ENCODE measurements around the gene S100A12.

Gene S100A12

GRCh38 chr1:153368495-153368894 lies 6.9 kb downstream of the S100A12 start:
- no peaks in the 10 kb centered on the region for H3K9me3 ChIP-seq (ENCODE audit: severe bottlenecking)
- no peak for TF ChIP-seq CTCF (IDR thresholded peaks at IDR 0.05; ENCODE audit: poor library complexity, severe bottlenecking)
- no peak for DNase-seq (ENCODE audit: low spot score)
- H3K36me3 ChIP-seq (ENCODE audit: low read depth), result no peaks in the 10 kb centered on the region
- H3K4me3 ChIP-seq (ENCODE audit: severe bottlenecking), result no peak overlapping the region
- peaks cover 16% of the 10 kb centered on the region for H3K4me1 ChIP-seq (ENCODE audit: insufficient read depth, poor library complexity, severe bottlenecking)
- ATAC-seq (ENCODE audit: low read depth), result no peak
- H3K27me3 ChIP-seq (ENCODE audit: insufficient read depth, poor library complexity, severe bottlenecking), result no peaks in the 10 kb centered on the region
- H3K27ac ChIP-seq (ENCODE audit: poor library complexity, severe bottlenecking), result no peak overlapping the region

GRCh38 chr1:153367090-153367489 lies 8.3 kb downstream of the S100A12 start:
- H3K27me3 ChIP-seq (ENCODE audit: insufficient read depth, poor library complexity, severe bottlenecking), result no peaks in the 10 kb centered on the region
- ATAC-seq (ENCODE audit: low read depth) (no peak), DNase-seq (ENCODE audit: low spot score) (no peak)
- no peak for TF ChIP-seq CTCF (IDR thresholded peaks at IDR 0.05; ENCODE audit: poor library complexity, severe bottlenecking)
- no peaks in the 10 kb centered on the region for H3K9me3 ChIP-seq (ENCODE audit: severe bottlenecking)
- no peak overlapping the region for H3K27ac ChIP-seq (ENCODE audit: poor library complexity, severe bottlenecking)
- no peak overlapping the region for H3K4me3 ChIP-seq (ENCODE audit: severe bottlenecking)
- H3K36me3 ChIP-seq (ENCODE audit: low read depth), result no peaks in the 10 kb centered on the region
- peaks cover 16% of the 10 kb centered on the region for H3K4me1 ChIP-seq (ENCODE audit: insufficient read depth, poor library complexity, severe bottlenecking)

- H3K9me3 ChIP-seq (ENCODE audit: severe bottlenecking), result no peaks in the 10 kb centered on the region
- H3K27me3 ChIP-seq (ENCODE audit: insufficient read depth, poor library complexity, severe bottlenecking), result no peaks in the 10 kb centered on the region
- H3K4me1 ChIP-seq (ENCODE audit: insufficient read depth, poor library complexity, severe bottlenecking), result peaks cover 16% of the 10 kb centered on the region
- H3K27ac ChIP-seq (ENCODE audit: poor library complexity, severe bottlenecking), result no peak overlapping the region
- no peak for TF ChIP-seq CTCF (IDR thresholded peaks at IDR 0.05; ENCODE audit: poor library complexity, severe bottlenecking)
- H3K36me3 ChIP-seq (ENCODE audit: low read depth), result no peaks in the 10 kb centered on the region
- DNase-seq (ENCODE audit: low spot score), result no peak
- ATAC-seq (ENCODE audit: low read depth), result no peak
- no peak overlapping the region for H3K4me3 ChIP-seq (ENCODE audit: severe bottlenecking)
Observed at GRCh38 chr1:153366261-153366660, 9.2 kb downstream of the S100A12 start.

GRCh38 chr1:153365696-153366095 lies 9.7 kb downstream of the S100A12 start:
- Histone ChIP-seq H3K36me3 (ENCODE audit: low read depth) (no peaks in the 10 kb centered on the region), H3K9me3 (ENCODE audit: severe bottlenecking) (no peaks in the 10 kb centered on the region), H3K4me1 (ENCODE audit: insufficient read depth, poor library complexity, severe bottlenecking) (peaks cover 16% of the 10 kb centered on the region), H3K4me3 (ENCODE audit: severe bottlenecking) (no peak overlapping the region), H3K27me3 (ENCODE audit: insufficient read depth, poor library complexity, severe bottlenecking) (no peaks in the 10 kb centered on the region), H3K27ac (ENCODE audit: poor library complexity, severe bottlenecking) (no peak overlapping the region)
- TF ChIP-seq CTCF (IDR thresholded peaks at IDR 0.05; ENCODE audit: poor library complexity, severe bottlenecking), result no peak
- no peak for DNase-seq (ENCODE audit: low spot score)
- no peak for ATAC-seq (ENCODE audit: low read depth)

GRCh38 chr1:153364766-153365666 lies 10.4 kb downstream of the S100A12 start:
- Histone ChIP-seq H3K9me3 (ENCODE audit: severe bottlenecking) (no peaks in the 10 kb centered on the region), H3K36me3 (ENCODE audit: low read depth) (no peaks in the 10 kb centered on the region), H3K27me3 (ENCODE audit: insufficient read depth, poor library complexity, severe bottlenecking) (no peaks in the 10 kb centered on the region), H3K4me1 (ENCODE audit: insufficient read depth, poor library complexity, severe bottlenecking) (peaks cover 16% of the 10 kb centered on the region), H3K27ac (ENCODE audit: poor library complexity, severe bottlenecking) (no peak overlapping the region), H3K4me3 (ENCODE audit: severe bottlenecking) (no peak overlapping the region)
- peak; percentile 28 for TF ChIP-seq CTCF (IDR thresholded peaks at IDR 0.05; ENCODE audit: poor library complexity, severe bottlenecking)
- ATAC-seq (ENCODE audit: low read depth), result peak; percentile 94
- no peak for DNase-seq (ENCODE audit: low spot score)

All from RWPE2 (cell line).